Kidney (tissue), 14 donors: Measurements from ENCODE around the gene COX6B2. TPM values are rescaled to one million over a fixed set of nuclear protein-coding genes. Genes with fewer than 3 reads are reported as not detected.

Experiments
- DNase-seq, 5 donors: peaks; one replicate each; pipeline ENCODE4 v3.0.0-alpha.2; 2013 to 2020
- FAIRE-seq: peaks from 2 replicates; lab custom pipeline; 2012; peaks lifted over from hg19 to GRCh38; lab: Jason Lieb, UNC
- H3K27ac ChIP-seq, 2 donors: one replicate each; pipeline ENCODE4 v1.7.0; 2013; ENCODE audit warnings: low read depth in 2 of 2, low read length in 2 of 2, inconsistent platforms in 1 of 2
- H3K27me3 ChIP-seq: one replicate; pipeline ENCODE4 v1.7.1; 2013; ENCODE audit warnings: low read length, inconsistent platforms; ENCODE audit not compliant: control insufficient read depth, insufficient read depth
- H3K36me3 ChIP-seq, 3 donors: one replicate each; pipeline versions ENCODE4 v1.7.0 to v1.7.1; 2013; ENCODE audit warnings: low read length in 3 of 3, control low read depth in 1 of 3, inconsistent platforms in 1 of 3; ENCODE audit not compliant: insufficient read depth in 3 of 3, control insufficient read depth in 2 of 3
- H3K4me1 ChIP-seq, 3 donors: one replicate each; pipeline versions ENCODE4 v1.7.0 to v1.7.1; 2013; ENCODE audit warnings: low read length in 3 of 3, inconsistent platforms in 1 of 3, low read depth in 1 of 3; ENCODE audit not compliant: control insufficient read depth in 2 of 3, insufficient read depth in 2 of 3
- H3K4me3 ChIP-seq, 3 donors: one replicate each; pipeline versions ENCODE4 v1.7.0 to v1.8.1; 2013; ENCODE audit warnings: low read length in 3 of 3, control low read depth in 1 of 3, inconsistent platforms in 1 of 3
- H3K9ac ChIP-seq, 3 donors: one replicate each; pipeline versions ENCODE4 v1.7.0 to v1.7.1; 2013; ENCODE audit warnings: low read length in 3 of 3, control low read depth in 1 of 3, inconsistent platforms in 1 of 3
- H3K9me3 ChIP-seq, 3 donors: one replicate each; pipeline versions ENCODE4 v1.7.0 to v1.7.1; 2013; ENCODE audit warnings: low read length in 3 of 3, control low read depth in 1 of 3, inconsistent platforms in 1 of 3; ENCODE audit not compliant: control insufficient read depth in 2 of 3, insufficient read depth in 1 of 3
- intact Hi-C: fragments of 100-400 bp; cut with DNase I; formaldehyde crosslinking; loops from one replicate; pipeline ENCODE4 v1.11.1; 2022
- polyA plus RNA-seq: library from polyadenylated mRNA; stranded (reverse); fragments of 350-450 nt; fragmentation: Illumina TruSeq; extraction: RNeasy Lipid Tissue Mini Kit (QIAGEN cat#74804); gene quantifications from one replicate; pipeline ENCODE4 v1.2.3, GENCODE V29; 2014; ENCODE audit warnings: low read depth, low replicate concordance; ENCODE audit not compliant: insufficient read depth
- total RNA-seq: library from RNA; stranded (reverse); fragmentation: NEBNext Ultra II Directional; extraction: Animal tissue kit (Norgen Biotek cat#: 25700); gene quantifications from one replicate; pipeline ENCODE4 v1.2.1, GENCODE V29; 2021
- TF ChIP-seq, protein P1 (sequence below): IDR thresholded peaks from 3 replicates; pipeline ENCODE4 v1.5.1; 2012; ENCODE audit warnings: mild to moderate bottlenecking, moderate library complexity, borderline replicate concordance; ENCODE audit not compliant: insufficient read depth; ENCODE audit errors: extremely low read depth
- donor health status: control.
- donor health status: control.
- donor health status: control.
- donor health status: control.
- donor health status: control.
- donor health status: DM: yes; HTN: yes; CAD: no.
- donor health status: Normal renal cell carcinoma (clear cell type).

Gene COX6B2
- total and polyA plus RNA-seq, 2 donors from 2014 or later: 0.62 to 3.8 TPM

DNA sequence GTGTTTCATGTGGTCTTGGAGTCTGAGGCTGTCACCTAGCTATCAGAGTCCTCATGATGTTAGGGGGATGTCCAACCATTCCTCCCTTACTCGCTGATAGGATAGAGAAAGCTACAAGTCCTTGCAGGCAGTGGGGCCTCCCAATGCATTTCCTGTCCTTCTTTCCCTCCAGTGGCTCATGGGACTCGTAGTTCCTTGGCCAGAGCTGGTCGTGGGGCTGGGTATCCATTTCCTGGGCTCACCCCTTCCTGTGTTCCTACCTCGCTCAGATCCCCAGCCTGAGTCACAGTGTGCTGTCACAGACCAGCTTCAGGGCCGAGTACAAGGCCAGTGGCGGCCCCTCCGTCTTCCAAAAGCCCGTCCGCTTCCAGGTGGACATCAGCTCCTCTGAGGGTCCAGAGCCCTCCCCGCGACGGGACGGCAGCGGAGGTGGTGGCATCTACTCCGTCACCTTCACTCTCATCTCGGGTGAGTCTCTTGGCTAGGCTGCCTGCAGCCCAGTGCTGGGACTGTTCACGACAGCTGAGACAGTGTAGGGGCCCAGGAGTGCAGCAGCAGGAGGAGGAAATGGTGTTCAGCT lies 48.4 kb downstream of the COX6B2 start:
- no peak overlapping the region for H3K9ac ChIP-seq
- DNase-seq (no peak), FAIRE-seq (no peak)
- H3K27me3 ChIP-seq: no peaks in the 10 kb centered on the region
- no peak overlapping the region for H3K4me3 ChIP-seq
- TF ChIP-seq, protein P1, sequence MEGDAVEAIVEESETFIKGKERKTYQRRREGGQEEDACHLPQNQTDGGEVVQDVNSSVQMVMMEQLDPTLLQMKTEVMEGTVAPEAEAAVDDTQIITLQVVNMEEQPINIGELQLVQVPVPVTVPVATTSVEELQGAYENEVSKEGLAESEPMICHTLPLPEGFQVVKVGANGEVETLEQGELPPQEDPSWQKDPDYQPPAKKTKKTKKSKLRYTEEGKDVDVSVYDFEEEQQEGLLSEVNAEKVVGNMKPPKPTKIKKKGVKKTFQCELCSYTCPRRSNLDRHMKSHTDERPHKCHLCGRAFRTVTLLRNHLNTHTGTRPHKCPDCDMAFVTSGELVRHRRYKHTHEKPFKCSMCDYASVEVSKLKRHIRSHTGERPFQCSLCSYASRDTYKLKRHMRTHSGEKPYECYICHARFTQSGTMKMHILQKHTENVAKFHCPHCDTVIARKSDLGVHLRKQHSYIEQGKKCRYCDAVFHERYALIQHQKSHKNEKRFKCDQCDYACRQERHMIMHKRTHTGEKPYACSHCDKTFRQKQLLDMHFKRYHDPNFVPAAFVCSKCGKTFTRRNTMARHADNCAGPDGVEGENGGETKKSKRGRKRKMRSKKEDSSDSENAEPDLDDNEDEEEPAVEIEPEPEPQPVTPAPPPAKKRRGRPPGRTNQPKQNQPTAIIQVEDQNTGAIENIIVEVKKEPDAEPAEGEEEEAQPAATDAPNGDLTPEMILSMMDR: no peak
- no peaks in the 10 kb centered on the region for H3K4me1 ChIP-seq
- intact Hi-C loops: no loop called here
- no peaks in the 10 kb centered on the region for H3K9me3 ChIP-seq
- no peak overlapping the region for H3K27ac ChIP-seq
- H3K36me3 ChIP-seq: peaks cover 0 to 2% (median 0%) of the 10 kb centered on the region in 3 donors

DNA sequence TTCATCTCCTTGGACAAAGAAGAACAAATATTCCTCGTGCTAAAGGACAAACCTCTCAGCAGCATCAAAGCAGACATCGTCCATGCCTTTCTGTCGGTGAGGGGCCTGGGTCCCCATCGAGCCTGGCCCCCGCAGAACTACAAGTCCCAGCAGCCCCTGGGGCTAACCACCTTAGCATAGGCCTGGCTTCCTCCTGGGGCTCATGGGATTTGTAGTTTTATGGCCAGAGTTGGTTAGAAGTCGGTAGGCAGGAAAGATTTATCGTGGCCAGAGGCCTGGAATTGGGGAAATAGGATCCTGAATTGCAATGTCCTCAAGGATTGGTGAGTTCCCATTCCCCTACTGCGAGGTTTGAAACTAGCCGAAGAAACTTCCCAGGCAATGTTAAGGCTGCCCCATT lies 49.0 kb downstream of the COX6B2 start:
- Histone ChIP-seq H3K36me3 (peaks cover 0 to 2% (median 0%) of the 10 kb centered on the region in 3 donors), H3K9me3 (no peaks in the 10 kb centered on the region), H3K9ac (no peak overlapping the region), H3K4me3 (no peak overlapping the region), H3K4me1 (no peaks in the 10 kb centered on the region), H3K27me3 (no peaks in the 10 kb centered on the region), H3K27ac (no peak overlapping the region)
- TF ChIP-seq, protein P1: no peak
- intact Hi-C loops: no loop called here
- DNase-seq: peak in 1 of 5 donors; percentile 65
- no peak for FAIRE-seq

DNA sequence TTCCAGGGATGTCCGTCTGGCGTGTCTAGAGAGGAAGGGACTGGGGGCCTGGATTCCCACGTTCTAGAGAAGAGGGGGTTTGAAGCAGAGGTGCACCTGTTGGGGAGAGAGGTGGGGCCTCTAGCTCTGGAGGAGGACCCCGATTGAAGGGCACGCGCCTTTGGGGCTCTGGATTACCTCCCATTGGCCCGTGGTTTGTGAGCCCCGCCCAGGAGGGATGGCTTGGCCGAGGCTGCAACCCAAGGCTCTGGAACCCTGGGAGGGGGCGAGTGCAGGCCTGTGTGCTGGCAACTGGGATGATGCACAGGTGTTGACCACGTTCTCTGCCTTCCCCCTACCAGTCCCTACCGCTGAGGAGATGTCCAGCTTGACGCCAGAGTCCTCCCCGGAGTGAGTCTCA lies 49.5 kb downstream of the COX6B2 start:
- no peak for FAIRE-seq
- H3K27ac ChIP-seq: no peak overlapping the region
- H3K9ac ChIP-seq: no peak overlapping the region
- no peaks in the 10 kb centered on the region for H3K4me1 ChIP-seq
- H3K4me3 ChIP-seq: no peak overlapping the region
- DNase-seq: no peak
- TF ChIP-seq, protein P1: no peak
- intact Hi-C loops: no loop called here
- H3K27me3 ChIP-seq: no peaks in the 10 kb centered on the region
- no peaks in the 10 kb centered on the region for H3K9me3 ChIP-seq
- peaks cover 0 to 2% (median 0%) of the 10 kb centered on the region in 3 donors for H3K36me3 ChIP-seq
